HG02970 (cell line): ENCODE measurements around the gene NKX6-2.

Experiments
- ATAC-seq: cut with Tn5 transposase; IDR thresholded peaks from one replicate; pipeline ENCODE4 v1.9.1; 2021; ENCODE audit warnings: mild to moderate bottlenecking, moderate library complexity, moderate number of reproducible peaks; ENCODE audit not compliant: unreplicated experiment, low FRiP score

Gene NKX6-2

DNA sequence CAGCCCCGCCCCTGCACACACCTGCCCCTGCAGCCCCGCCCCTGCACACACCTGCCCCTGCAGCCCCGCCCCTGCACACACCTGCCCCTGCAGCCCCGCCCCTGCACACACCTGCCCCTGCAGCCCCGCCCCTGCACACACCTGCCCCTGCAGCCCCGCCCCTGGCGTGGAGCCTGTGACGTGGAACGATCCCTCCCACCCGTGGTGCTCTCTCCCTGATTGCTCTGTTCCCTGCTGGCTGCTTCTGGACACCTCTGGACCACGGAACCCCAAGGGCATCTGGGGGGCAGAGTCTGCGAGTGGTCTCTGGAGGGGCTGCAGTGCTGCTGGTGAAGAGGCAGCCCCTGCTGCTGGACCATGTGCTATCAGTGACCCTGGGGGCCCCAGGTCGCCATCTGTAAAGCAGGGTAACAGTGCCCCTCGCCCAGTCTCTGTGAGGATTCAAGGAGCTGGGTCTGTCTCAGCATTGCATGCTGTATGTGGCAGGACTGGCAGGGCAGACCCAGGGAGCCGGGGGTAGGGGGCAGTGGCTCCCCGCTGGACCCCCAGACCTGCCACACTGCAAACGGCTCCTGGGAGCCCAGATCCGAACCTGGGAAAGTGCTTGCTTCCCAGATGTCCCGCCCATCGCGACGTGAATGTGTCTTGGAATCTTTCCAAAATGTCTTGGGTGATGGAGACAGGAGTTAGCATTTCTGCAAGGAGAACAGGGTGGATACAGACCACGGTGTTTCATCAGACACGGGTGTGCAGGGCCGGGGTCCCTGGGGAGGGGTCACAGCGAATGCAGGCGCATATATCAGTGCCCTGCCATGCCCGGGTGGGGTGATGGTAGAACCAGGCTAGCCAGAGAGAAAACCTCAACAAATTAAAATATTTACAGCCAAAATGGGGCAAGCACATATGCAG lies 27.9 kb upstream of the NKX6-2 start:
- no peak for ATAC-seq

DNA sequence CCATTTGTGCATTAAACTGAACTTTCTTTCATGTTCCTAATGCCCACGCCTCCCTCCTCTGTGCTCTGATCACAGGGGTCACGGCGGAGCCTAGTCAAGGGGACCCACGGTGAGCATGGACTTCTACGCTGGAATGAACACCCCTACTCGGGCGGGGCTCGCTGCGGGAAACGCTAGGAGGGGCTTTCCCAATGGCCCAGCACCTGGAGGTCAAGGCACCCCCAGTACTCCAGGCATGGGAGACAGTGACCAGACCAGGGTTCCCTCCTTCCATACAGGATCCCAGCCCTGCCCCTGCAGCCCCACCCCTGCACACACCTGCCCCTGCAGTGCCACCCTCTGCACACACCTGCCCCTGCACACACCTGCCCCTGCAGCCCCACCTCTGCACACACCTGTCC lies 27.1 kb upstream of the NKX6-2 start:
- no peak for ATAC-seq

DNA sequence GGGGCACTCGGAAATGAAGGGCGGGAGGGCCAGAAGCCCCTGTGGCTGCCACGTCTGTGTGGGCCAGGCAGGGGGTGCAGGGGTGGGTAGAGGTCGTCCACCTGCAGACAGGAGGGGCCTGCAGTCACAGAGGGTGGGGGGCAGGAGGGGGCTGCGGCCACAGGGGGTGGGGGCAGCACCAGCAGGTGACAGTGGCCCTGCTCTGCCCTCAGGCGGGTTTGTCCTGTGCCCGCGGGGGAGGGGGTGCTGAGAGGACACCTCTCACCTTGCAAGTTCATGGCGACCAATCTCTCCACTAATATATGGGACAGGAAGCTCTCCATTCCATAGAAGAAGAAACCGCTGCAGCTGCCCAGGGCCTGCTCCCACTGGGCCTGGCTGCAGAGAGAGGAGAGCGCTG lies 26.6 kb upstream of the NKX6-2 start:
- ATAC-seq: no peak

GRCh38 chr10:132811891-132812481 lies 26.0 kb upstream of the NKX6-2 start:
- no peak for ATAC-seq

- no peak for ATAC-seq
Measured at GRCh38 chr10:132810807-132811700, 25.1 kb upstream of the NKX6-2 start.

DNA sequence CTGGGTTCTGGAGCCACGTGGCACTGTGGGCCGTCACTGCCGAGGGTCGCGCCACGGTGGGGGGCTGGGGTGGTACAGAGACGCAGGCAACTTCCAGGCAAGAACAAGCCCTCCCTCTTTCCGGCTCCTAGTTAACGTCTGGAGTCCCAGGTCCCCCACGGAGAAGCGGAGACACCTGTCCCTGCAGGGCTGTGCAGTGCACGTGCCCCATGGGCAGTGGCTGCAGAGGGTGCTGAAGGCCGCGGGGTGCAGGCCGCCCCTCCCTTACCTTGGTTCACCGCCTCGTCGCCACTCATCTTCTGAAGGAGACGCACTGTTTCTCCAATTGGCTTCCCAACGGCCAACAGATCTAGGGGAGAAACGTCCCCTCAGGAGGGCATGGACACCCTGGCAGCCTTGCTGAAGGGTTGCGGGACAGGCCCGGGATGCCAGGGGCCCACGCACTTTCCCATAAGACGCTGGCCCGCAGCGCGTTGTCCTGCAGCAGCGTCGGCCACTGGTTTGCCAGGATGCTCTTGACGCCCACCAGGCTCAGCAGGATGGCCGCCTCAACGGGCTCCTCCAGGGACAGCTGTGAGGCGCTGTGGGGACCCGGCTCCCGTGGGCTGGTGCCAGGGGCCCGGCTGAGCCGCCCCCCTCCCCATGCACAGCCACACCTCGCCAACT lies 24.3 kb upstream of the NKX6-2 start:
- ATAC-seq: no peak

GRCh38 chr10:132809232-132810140 lies 23.5 kb upstream of the NKX6-2 start:
- ATAC-seq: no peak

DNA sequence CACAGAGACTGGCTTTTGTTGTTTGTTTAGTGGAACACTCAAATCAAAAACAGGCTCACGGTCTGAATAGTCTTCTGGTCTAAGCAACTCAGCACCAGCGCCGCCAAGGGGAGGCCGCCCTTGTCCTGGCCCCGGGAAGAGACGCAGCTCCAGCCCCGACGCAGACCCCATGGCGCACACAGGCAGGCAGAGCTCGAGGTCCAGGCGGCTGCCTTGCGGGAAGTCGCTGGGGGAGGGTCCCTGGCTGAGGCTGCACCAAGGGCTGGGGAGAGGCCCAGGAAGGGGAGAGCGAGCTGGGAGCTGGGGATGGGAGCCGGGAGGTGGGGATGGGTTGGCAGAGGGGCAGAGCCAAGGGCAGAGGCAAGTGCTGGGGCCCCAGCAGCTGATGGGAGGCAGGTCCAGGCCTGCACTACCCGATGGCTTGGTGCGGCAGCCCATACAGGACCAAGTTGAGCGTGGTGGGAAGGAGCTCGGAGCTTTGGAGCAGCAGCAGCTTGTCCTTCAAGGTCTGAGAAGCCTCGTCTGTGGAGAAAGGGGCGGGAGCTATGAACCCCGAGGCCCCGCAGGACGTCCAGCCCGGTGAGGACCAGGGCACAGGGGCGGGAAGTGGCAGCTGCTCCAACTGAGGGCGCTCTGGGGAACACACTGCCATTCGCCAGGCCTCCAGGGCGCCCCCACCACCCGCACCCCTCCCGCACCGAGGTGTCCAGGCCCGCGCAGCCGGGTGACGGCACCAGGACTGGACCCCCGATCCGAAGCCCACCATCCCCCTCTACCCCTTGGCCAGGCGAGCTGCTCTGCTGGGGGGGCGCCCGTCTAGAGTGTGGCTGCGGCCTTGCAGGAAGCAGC lies 22.7 kb upstream of the NKX6-2 start:
- no peak for ATAC-seq

DNA sequence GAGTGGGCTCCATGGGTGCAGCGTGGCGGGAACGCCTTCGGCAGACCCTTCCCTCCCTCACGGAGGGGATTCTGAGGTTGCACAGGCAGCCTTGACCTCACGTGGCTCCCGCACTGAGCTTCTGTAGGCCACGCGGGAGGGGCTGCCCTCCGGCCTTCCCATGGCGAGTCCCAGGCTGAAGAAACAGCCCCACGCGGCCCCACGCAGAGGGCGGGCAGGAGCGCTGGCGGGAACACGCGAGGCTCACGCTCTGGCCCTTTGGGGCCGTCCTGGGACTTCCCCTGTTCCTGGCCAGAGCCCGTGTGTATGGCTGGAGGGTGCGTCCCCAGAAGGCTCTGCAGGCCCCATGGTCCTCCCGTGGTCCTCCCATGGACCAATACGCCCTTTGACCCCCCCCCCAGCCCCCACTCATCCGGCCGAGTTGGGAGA lies 21.7 kb upstream of the NKX6-2 start:
- ATAC-seq: no peak

DNA sequence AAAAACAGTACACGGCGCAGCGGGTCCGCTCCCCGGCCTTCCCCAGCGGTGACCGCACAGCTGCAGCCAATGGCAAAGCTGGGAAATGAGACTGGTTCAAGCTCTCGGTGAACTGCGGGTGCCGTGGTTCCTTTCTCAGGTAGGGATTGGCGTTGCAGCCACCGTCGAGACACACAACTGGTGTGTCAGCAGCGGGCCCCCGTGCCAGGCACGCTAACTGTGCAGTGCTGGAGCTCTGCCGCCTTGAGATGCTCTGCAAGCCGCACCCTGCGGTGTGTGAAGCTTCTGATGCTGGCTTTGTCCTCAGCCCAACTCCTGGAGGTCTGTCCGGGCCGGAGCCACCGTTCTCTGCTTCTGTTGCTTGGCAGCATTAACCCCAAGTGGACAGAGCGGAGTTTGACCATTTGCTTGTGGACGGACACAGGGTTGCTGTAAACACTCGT lies 20.6 kb upstream of the NKX6-2 start:
- no peak for ATAC-seq

- no peak for ATAC-seq
Measured at GRCh38 chr10:132806110-132806509, 20.2 kb upstream of the NKX6-2 start.

GRCh38 chr10:132805599-132805998 lies 19.7 kb upstream of the NKX6-2 start:
- ATAC-seq: no peak

DNA sequence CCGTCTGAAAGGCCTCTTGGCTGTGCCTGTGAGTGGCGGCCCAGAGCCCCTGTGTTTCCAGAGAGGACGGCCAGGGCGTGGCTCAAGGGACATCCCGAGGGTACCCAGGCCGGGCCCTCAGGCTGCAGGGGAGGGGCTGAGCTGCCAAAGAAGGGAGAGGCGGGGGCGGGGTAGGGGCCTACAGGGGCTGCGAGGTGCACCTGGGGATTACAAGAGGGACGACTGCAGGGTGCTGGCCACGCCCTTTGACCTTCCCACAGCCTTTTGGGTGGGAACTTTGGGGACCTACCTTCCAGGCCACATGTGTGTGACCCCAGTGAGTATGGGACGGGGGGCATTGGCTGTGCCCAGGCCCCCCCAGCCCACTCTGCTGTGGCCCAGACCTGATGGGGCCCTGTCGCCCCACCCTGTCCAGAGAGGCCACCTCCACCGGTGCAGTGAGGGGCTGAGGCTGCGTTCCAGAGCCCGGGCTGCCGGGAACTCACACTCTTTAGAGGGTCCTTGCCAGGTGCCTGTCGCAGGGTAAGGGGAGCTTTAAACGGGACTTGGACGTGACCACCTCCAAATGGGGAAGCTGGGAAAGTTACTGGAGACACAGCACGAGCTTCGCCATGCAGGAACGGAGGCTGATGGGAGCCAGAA lies 19.0 kb upstream of the NKX6-2 start:
- no peak for ATAC-seq

GRCh38 chr10:132804287-132804686 lies 18.3 kb upstream of the NKX6-2 start:
- no peak for ATAC-seq

DNA sequence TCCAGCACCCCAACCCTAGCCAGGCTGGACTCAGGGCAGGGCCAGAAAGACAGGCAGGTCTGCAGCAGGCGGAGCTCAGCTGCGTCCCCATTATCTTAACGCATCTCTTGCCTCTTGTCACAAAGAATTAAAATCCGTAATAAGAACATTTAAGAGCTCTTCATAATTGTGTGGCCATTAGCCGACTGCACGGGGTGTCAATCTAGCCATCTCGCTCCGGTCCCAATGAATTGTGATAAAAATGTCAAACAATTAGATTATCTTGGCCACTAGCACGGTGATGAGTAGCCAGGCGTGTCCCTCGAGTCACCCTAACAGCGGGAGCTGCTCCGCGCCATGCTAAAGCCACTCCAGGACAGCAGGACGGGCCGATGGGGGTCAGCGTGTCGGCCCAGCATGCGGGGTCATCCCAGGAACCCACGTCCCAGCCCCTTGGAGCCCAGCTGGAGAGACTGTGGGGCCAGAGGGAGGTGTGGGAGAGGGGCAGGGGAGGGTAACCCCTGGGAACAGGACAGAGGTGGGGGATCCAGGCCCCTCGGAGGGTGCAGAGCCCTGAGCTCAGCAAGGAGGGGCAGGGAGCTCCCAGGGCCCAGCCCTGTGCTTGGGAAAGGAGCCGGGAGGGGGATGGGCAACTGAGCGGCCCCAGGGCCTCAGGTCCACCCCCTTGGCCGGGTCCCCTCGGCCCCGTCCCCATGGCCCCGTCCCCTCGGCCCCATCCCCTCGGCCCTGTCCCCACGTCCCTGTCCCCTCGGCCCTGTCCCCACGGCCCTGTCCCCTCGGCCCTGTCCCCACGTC lies 17.7 kb upstream of the NKX6-2 start:
- no peak for ATAC-seq

- ATAC-seq: no peak
Measured at GRCh38 chr10:132802694-132803320, 16.9 kb upstream of the NKX6-2 start.

- no peak for ATAC-seq
Measured at GRCh38 chr10:132802048-132802447, 16.1 kb upstream of the NKX6-2 start.
